ENCODE data around the gene PAIP2.

- TF ChIP-seq CTCF (IDR thresholded peaks at IDR 0.05; ENCODE audit: insufficient read depth, low read length) (no peak), POLR2AphosphoS5 (IDR thresholded peaks at IDR 0.05; ENCODE audit: low read depth) (no peak), REST (IDR thresholded peaks at IDR 0.05; ENCODE audit: insufficient replicate concordance, low read depth) (no peak), GABPA (IDR thresholded peaks at IDR 0.05; ENCODE audit: low read depth) (no peak), SPI1 (IDR thresholded peaks at IDR 0.05; ENCODE audit: borderline replicate concordance, low read depth) (no peak)
These were observed 26.5 kb upstream of the PAIP2 start for GRCh38 chr5:139315056-139315615.
